NK-92 (cell line): ENCODE measurements around the gene CNTNAP2.
"Not testable (repeated sequence)": the region's sequence is repeated elsewhere in the genome, so short reads cannot be mapped to it uniquely, and the experiment has no call there.

Source experiments
- DNase-seq: peaks from one replicate; lab custom pipeline; 2025; ENCODE audit not compliant: unreplicated experiment; lab: John Stamatoyannopoulos, UW

CNTNAP2 gene

DNA sequence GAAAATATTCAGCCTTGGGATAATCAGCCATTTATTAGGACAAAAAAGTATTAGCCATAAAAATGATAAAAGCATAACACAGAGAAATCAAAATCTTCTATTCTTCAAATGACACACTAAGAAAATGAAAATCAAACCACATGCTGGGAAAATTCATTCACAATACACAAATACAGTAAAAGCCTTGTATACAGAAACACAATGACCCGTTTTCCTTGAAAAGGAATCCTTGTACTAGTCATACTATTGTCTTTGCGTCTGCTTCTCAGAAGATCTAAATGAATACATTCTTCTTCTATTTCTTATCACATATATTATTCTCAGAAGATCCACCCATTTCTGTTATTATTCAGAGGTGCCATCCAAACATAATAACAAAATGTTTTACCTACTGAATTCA, 749.1 kb downstream of the CNTNAP2 start:
- no peak for DNase-seq

GRCh38 chr7:146874722-146875121, 758.1 kb downstream of the CNTNAP2 start:
- DNase-seq, result no peak

DNA sequence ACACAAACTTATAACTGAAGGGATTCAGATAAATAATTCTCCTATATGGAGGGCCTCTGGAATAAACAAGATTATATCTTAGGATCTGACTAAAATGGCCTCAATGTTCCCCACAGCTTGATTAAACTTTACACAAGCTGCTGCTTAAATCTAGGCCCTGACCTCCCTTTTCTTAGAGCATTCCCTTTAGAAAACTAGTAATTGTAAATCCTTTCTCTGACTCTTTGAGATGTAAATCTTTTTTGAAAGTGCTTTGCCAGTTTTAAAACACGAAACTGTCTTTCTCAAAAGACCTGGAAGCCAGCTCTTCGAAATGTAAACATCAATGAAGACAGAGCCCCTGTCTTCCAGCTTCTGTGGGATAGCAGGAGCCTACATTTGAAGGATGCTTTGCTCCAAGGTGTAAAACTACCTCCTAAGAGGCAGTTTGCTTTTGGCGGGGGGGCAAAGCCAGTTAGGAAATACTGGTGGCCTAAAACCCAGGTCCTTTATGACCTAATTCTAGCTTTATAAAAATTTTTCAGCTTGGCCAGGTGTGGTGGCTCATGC, 758.7 kb downstream of the CNTNAP2 start:
- DNase-seq, result no peak

DNA sequence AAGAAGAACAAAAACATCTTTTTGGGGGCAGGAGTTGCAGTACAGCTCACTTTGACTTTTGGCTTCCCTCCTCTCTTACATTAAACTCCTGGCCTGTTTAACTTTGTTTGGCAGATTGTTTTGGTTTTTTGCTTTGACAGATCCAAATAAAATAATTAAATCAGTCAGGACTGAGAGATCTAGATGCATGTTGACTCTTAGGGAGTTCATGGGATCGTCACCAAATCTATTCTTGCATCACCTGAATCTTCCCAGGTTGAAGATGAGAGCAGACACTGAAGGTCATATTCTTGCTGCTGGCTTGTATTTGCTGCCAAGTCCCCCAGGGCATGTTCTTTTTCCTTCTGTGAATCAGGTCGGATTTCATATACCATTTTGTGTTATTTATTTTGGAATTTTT, 759.4 kb downstream of the CNTNAP2 start:
- DNase-seq, result no peak

- DNase-seq, result no peak
These were observed 759.8 kb downstream of the CNTNAP2 start for GRCh38 chr7:146876411-146876810.

- DNase-seq, result no peak
These were observed 762.3 kb downstream of the CNTNAP2 start for GRCh38 chr7:146878901-146879300.

DNA sequence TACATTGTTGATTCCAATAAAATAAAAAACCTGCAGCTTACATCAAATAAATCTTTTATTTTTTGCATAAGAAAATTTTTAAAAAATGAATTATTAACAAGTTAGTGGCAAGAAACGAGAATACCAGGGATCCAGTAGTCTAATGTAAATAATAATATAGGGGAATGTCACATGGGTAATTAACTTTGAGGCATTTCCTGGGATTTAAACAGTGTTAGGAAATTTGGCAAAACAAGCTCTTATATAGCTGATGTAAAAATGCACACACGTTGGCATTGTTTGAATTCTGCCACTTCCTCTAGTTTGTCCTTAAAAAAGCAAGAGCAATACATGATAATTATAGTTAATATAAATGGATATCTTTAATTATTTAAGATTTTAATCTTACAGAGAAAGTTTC, 768.6 kb downstream of the CNTNAP2 start:
- no peak for DNase-seq

- no peak for DNase-seq
These were observed 773.4 kb downstream of the CNTNAP2 start for GRCh38 chr7:146889806-146890555.

GRCh38 chr7:146892151-146892550, 775.5 kb downstream of the CNTNAP2 start:
- no peak for DNase-seq

DNA sequence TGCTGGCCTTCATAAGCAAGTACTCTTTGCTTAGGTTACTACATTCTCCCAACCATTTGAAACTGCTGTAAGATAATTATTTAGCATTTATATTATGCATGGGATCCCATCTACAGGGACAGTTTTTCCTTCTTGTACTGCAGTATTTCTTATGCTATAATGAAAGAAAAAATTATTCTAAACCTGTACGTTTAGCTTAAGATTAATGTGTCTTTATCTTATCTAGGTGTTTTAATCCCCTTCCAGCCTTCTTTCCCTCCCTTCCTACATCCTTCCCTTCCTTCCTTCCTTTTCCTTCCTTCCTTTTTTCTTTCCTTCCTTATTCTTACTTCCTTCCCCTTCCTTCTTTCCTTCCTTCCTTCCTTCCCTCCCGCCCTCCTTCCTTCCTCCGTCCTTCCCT, 778.3 kb downstream of the CNTNAP2 start:
- DNase-seq, result no peak

GRCh38 chr7:146902266-146902665, 785.7 kb downstream of the CNTNAP2 start:
- no peak for DNase-seq

GRCh38 chr7:146902728-146903127, 786.1 kb downstream of the CNTNAP2 start:
- no peak for DNase-seq

DNA sequence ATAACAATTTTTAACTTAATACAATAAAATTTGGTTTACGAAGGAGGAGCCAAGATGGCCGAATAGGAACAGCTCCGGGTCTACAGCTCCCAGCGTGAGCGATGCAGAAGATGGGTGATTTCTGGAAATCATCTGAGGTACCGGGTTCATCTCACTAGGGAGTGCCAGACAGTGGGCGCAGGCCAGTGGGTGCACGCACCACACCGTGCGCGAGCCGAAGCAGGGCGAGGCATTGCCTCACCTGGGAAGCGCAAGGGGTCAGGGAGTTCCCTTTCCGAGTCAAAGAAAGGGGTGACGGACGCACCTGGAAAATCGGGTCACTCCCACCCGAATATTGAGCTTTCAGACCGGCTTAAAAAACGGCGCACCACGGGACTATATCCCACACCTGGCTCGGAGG, 789.1 kb downstream of the CNTNAP2 start:
- not testable (repeated sequence) for DNase-seq

GRCh38 chr7:146922782-146923181, 806.2 kb downstream of the CNTNAP2 start:
- no peak for DNase-seq

DNA sequence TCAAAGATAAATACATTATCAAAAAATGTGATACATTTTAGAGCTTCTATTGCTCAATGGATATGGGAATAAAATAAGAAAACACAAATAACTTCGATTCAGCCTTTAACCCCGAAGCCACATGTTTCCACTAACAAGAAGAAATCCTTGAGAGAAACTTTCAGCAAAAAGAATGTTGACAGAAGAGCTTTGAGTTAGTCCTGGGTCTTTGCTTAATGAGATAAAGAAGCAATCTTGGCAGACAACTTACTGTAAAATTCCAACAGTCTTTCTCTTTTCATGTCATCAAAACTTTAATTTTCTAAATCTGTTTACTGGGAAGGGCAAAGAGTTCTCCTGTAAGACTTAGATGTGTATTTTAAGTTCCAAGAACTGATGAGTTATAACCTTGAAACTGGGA, 810.2 kb downstream of the CNTNAP2 start:
- no peak for DNase-seq

- no peak for DNase-seq
These were observed 821.2 kb downstream of the CNTNAP2 start for GRCh38 chr7:146937836-146938235.

- DNase-seq, result no peak
These were observed 826.9 kb downstream of the CNTNAP2 start for GRCh38 chr7:146943483-146943882.

- no peak for DNase-seq
These were observed 832.1 kb downstream of the CNTNAP2 start for GRCh38 chr7:146948703-146949102.

GRCh38 chr7:146956321-146956720, 839.7 kb downstream of the CNTNAP2 start:
- DNase-seq, result no peak

DNA sequence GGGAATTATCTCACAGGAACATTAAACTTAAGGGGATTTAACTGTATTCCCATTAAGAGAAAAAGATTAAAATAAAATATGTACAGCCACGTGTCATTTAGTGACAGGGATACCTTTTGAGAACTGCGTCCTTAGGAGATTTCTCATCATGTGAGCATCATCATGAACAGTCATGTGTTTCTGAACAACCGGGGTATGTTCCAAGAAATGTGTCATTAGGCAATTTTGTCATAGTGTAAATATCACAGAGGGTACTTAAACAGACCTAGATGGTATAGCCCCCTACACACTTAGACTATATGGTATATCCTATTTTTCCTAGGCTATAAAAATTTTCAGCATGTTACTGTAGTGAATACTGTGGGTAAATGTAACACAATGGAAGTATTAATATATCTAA, 840.3 kb downstream of the CNTNAP2 start:
- no peak for DNase-seq

DNA sequence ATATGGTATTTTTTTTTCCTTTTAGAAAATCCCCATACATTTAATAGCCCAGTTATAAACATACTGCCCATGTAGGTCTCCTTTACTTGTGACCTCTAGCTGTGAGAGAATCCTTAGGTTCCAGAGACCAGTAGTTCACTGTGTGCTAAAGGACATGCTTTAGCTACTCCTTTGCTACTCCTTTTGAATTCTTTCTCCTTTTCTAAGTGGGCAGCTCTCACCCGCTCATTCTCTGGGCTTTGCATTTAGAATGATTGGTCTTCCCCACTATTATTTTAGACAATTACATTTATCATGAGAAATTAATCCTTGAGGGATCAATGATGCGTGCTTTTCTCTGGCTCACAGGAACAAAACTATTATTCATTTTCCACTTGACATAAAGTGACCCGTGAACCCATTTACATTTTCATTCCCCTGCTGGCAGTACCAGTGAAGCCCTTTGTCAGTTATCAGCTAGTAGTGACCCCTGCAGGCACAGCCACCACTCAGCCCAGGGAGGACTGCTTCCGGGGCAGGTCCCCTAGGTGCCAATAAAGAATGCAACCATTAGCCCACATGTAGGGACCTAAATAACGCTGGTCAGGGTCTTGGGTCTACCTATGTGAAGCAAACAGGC, 844.3 kb downstream of the CNTNAP2 start:
- DNase-seq, result no peak

- no peak for DNase-seq
These were observed 845.0 kb downstream of the CNTNAP2 start for GRCh38 chr7:146961617-146962016.

DNA sequence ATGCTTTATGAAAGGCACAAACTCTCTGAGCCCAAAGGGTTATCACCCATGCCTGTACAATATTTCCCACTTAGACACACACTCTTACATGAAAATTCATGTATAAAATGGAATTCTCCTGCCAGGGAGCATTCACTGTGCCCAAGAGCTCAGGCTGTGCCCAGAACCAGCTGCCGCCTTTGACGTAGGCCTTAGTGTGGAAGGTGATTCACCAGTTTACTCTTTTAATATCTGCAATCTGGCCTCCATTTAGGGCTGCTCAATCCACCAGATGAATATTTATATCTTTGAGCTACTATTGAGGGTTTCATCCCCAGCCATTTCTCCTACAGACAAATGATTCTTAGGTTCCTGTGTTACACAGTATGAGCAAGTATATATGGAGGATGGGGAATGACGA, 849.7 kb downstream of the CNTNAP2 start:
- DNase-seq, result no peak
